Fibroblast of pulmonary artery (primary cell): ENCODE results near the gene FAP.
A peak's percentile ranks its signal among the peaks of the same experiment; 100 is the strongest.

Experiments used
- DNase-seq: peaks from one replicate; pipeline ENCODE4 v3.0.0-alpha.2; 2010; ENCODE audit warnings: low read depth
- H3K4me3 ChIP-seq: replicated peaks from 2 replicates; pipeline ENCODE4 v1.5.1; 2011; ENCODE audit warnings: low read depth, mild to moderate bottlenecking, control low read depth, low read length, moderate library complexity
- CTCF ChIP-seq: IDR thresholded peaks from 2 replicates; pipeline ENCODE4 v1.5.1; 2011; ENCODE audit warnings: mild to moderate bottlenecking, control low read depth, low read length, inconsistent platforms; ENCODE audit errors: missing control alignments

The FAP gene

GRCh38 chr2:162166745-162167144, 76.5 kb downstream of the FAP start:
- H3K4me3 ChIP-seq = no peak overlapping the region
- no peak for TF ChIP-seq CTCF
- DNase-seq = no peak

GRCh38 chr2:162166174-162166573, 77.1 kb downstream of the FAP start:
- DNase-seq = no peak
- no peak for TF ChIP-seq CTCF
- H3K4me3 ChIP-seq = no peak overlapping the region

GRCh38 chr2:162164802-162165201, 78.4 kb downstream of the FAP start:
- TF ChIP-seq CTCF = no peak
- no peak overlapping the region for H3K4me3 ChIP-seq
- peak; percentile 5 for DNase-seq

- no peak for TF ChIP-seq CTCF
- H3K4me3 ChIP-seq = no peak overlapping the region
Measured at GRCh38 chr2:162159446-162159845, 83.8 kb downstream of the FAP start.

GRCh38 chr2:162156149-162156548, 87.1 kb downstream of the FAP start:
- DNase-seq = no peak
- no peak for TF ChIP-seq CTCF
- H3K4me3 ChIP-seq = no peak overlapping the region

More at GRCh38 chr2:162159446-162159845, 83.8 kb downstream of the FAP start:
- no peak for DNase-seq

- DNase-seq = no peak
- H3K4me3 ChIP-seq = no peak overlapping the region
- peak; percentile 13 for TF ChIP-seq CTCF
Measured at GRCh38 chr2:162155093-162155492, 88.2 kb downstream of the FAP start.

GRCh38 chr2:162153608-162154224, 89.5 kb downstream of the FAP start:
- peak; percentile 65 for DNase-seq
- TF ChIP-seq CTCF = peak; percentile 68

More at GRCh38 chr2:162153608-162154224, 89.5 kb downstream of the FAP start:
- no peak overlapping the region for H3K4me3 ChIP-seq
